AG04449 (cell line): ENCODE measurements around the gene ATP13A2.

ENCODE experiments used
- CTCF ChIA-PET: fragments of 350-600 bp; formaldehyde crosslinking; extraction: SDS; loops from one replicate; lab custom pipeline; 2021; ENCODE audit warnings: antibody characterized with exemption; lab: Yijun Ruan, JAX
- POLR2A ChIA-PET: fragments of 400-600, 350-600 bp; formaldehyde crosslinking; extraction: SDS; loops from one replicate; lab custom pipeline; 2020; ENCODE audit warnings: antibody characterized with exemption, inconsistent platforms; lab: Yijun Ruan, JAX
- DNase-seq: peaks from one replicate; pipeline ENCODE4 v3.0.0-alpha.2; 2010; ENCODE audit warnings: low read depth, low spot score
- H3K4me3 ChIP-seq: 2 replicates; pipeline ENCODE4 v1.5.1; 2011; ENCODE audit warnings: low read depth, mild to moderate bottlenecking, control low read depth, low read length
- CTCF ChIP-seq: IDR thresholded peaks from one replicate; pipeline ENCODE4 v1.5.1; 2011; ENCODE audit warnings: mild to moderate bottlenecking, moderate library complexity, low read length, control low read depth, inconsistent platforms; ENCODE audit not compliant: insufficient read depth; ENCODE audit errors: missing control alignments

ATP13A2 gene

GRCh38 chr1:16979475-16980327 is 32.0 kb downstream of the ATP13A2 start:
- POLR2A ChIA-PET: interaction anchor here (0.6 to 1.9 kb wide), 6 partner anchors 10 to 75 kb away, joined by 4 to 10 read pairs (median 4); no protein-coding TSS in a partner anchor
- CTCF ChIA-PET: interaction anchor here (1.3 to 5.5 kb wide), 4 partner anchors 14 to 29 kb away, joined by 3 to 38 read pairs (median 14); no protein-coding TSS in a partner anchor
- no peak for DNase-seq
- TF ChIP-seq CTCF: no peak
- H3K4me3 ChIP-seq: peak overlapping the region; percentile 76

- peak; percentile 84 for DNase-seq
- peak overlapping the region; percentile 76 for H3K4me3 ChIP-seq
- no peak for TF ChIP-seq CTCF
- CTCF ChIA-PET: interaction anchor here (1.0 to 5.5 kb wide), 10 partner anchors 9 to 77 kb away, joined by 3 to 38 read pairs (median 4); no protein-coding TSS in a partner anchor
- POLR2A ChIA-PET: interaction anchor here (0.7 to 1.9 kb wide), 7 partner anchors 9 to 74 kb away, joined by 3 to 10 read pairs (median 4); no protein-coding TSS in a partner anchor
Observed at GRCh38 chr1:16978567-16979474, 32.9 kb downstream of the ATP13A2 start.

DNA sequence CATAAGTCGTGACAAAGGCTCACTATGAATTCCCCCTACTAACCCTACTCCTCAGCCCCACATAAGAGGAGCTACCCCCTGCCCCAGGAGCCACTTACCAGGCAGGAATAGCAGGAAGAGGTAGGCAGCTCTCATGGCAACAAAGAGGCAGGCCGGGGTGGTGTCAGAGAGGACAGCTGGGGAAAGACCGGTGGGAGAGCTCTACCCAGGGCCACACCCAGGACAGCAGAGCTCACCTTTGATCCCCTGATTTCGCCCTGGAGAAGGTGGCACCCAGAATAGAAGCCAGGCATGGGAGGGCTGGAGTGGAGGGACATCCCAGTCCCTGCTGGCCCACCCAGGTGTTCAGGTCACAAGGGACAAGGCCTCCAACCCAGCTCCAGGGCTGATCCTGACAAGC is 33.6 kb downstream of the ATP13A2 start:
- TF ChIP-seq CTCF: no peak
- POLR2A ChIA-PET: interaction anchor here (0.6 to 1.9 kb wide), 5 partner anchors 10 to 35 kb away, joined by 3 to 10 read pairs (median 4); no protein-coding TSS in a partner anchor
- peak overlapping the region; percentile 32 for H3K4me3 ChIP-seq
- DNase-seq: no peak
- CTCF ChIA-PET: interaction anchor here (0.6 to 5.5 kb wide), 10 partner anchors 9 to 78 kb away, joined by 3 to 38 read pairs (median 4); no protein-coding TSS in a partner anchor

DNA sequence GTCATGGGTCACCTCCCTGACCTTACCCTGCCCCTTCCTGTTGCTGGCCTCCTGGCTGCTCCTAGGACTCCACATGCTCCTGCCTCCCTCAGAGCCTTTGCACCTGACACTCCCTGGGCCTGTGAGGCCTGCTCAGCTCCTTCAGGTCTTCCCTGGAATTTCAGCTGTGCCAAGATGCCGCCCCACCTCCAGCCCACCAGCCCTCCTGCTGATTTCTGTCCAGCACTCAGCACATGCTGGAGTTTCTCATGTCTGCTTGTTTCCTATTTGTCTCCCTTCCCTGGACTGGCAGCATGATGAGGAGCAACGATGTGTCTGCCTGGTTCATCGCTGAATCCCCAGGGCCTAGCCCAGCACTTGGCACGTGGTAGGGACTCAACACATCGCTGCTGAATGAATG is 34.4 kb downstream of the ATP13A2 start:
- DNase-seq: no peak
- POLR2A ChIA-PET: no interaction called here
- no peak overlapping the region for H3K4me3 ChIP-seq
- no peak for TF ChIP-seq CTCF
- CTCF ChIA-PET: interaction anchor here (0.6 to 5.5 kb wide), 4 partner anchors 12 to 68 kb away, joined by 3 to 38 read pairs (median 11); no protein-coding TSS in a partner anchor

GRCh38 chr1:16976966-16977365 is 34.8 kb downstream of the ATP13A2 start:
- TF ChIP-seq CTCF: no peak
- ChIA-PET POLR2A (no interaction called here), CTCF (interaction anchor here (2.8 kb wide), 1 partner anchor 17 kb away, joined by 13 read pairs; no protein-coding TSS in a partner anchor)
- DNase-seq: no peak
- no peak overlapping the region for H3K4me3 ChIP-seq
